NCI-H2171 (cell line): ENCODE measurements around the gene CLTCL1.
"Not testable (repeated sequence)": the region's sequence is repeated elsewhere in the genome, so short reads cannot be mapped to it uniquely, and the experiment has no call there.

ENCODE experiments used
- DNase-seq: peaks from one replicate; lab custom pipeline; 2025; lab: John Stamatoyannopoulos, UW

Gene CLTCL1

GRCh38 chr22:19175602-19176174 lies 115.8 kb downstream of the CLTCL1 start:
- no peak for DNase-seq

GRCh38 chr22:19175026-19175601 lies 116.4 kb downstream of the CLTCL1 start:
- no peak for DNase-seq

GRCh38 chr22:19174106-19175025 lies 117.2 kb downstream of the CLTCL1 start:
- no peak for DNase-seq

GRCh38 chr22:19173047-19174035 lies 118.2 kb downstream of the CLTCL1 start:
- DNase-seq: no peak

GRCh38 chr22:19172213-19173046 lies 119.1 kb downstream of the CLTCL1 start:
- DNase-seq: no peak

- DNase-seq: no peak
Observed at GRCh38 chr22:19169947-19170318, 121.6 kb downstream of the CLTCL1 start.

GRCh38 chr22:19169002-19169946 lies 122.2 kb downstream of the CLTCL1 start:
- no peak for DNase-seq

- DNase-seq: no peak
Observed at GRCh38 chr22:19168088-19168890, 123.2 kb downstream of the CLTCL1 start.

- no peak for DNase-seq
Observed at GRCh38 chr22:19167106-19167869, 124.2 kb downstream of the CLTCL1 start.

GRCh38 chr22:19166421-19166820 lies 125.1 kb downstream of the CLTCL1 start:
- no peak for DNase-seq

- DNase-seq: no peak
Observed at GRCh38 chr22:19164425-19164824, 127.1 kb downstream of the CLTCL1 start.

GRCh38 chr22:19158649-19159048 lies 132.9 kb downstream of the CLTCL1 start:
- DNase-seq: not testable (repeated sequence)

GRCh38 chr22:19156109-19156508 lies 135.4 kb downstream of the CLTCL1 start:
- not testable (repeated sequence) for DNase-seq

- DNase-seq: no peak
Observed at GRCh38 chr22:19152942-19153883, 138.3 kb downstream of the CLTCL1 start.

GRCh38 chr22:19151329-19152191 lies 140.0 kb downstream of the CLTCL1 start:
- no peak for DNase-seq
